ENCODE measurements around the gene ITPR3.

GRCh38 chr6:33699739-33700138 lies 78.6 kb downstream of the ITPR3 start:
- TF ChIP-seq POLR2A (IDR thresholded peaks at IDR 0.05; ENCODE audit: borderline replicate concordance, extremely low read depth, insufficient read depth, insufficient read length) (no peak), POLR2AphosphoS5 (IDR thresholded peaks at IDR 0.05; ENCODE audit: low read depth, low read length) (no peak), CTCF (IDR thresholded peaks at IDR 0.05 in 2 of 3, conservative IDR thresholded peaks at IDR 0.05 in 1 of 3; ENCODE audit: borderline replicate concordance in 1 of 3, insufficient read depth in 1 of 3, low read depth in 2 of 3, low read length in 2 of 3) (no peak), JUND (IDR thresholded peaks at IDR 0.05) (no peak), FOSL1 (IDR thresholded peaks at IDR 0.05; ENCODE audit: low read depth) (no peak), SP1 (IDR thresholded peaks at IDR 0.05; ENCODE audit: low read depth) (no peak), EZH2 (IDR thresholded peaks at IDR 0.05) (no peak), SRF (IDR thresholded peaks at IDR 0.05; ENCODE audit: low read depth) (no peak), RAD21 (IDR thresholded peaks at IDR 0.05; ENCODE audit: low read depth) (no peak)
